Fibroblast of pulmonary artery (primary cell): ENCODE data around the gene MAST4.
A peak's percentile ranks its signal among the peaks of the same experiment; 100 is the strongest.

Experiments
- DNase-seq: peaks from one replicate; pipeline ENCODE4 v3.0.0-alpha.2; 2010; ENCODE audit warnings: low read depth
- H3K4me3 ChIP-seq: replicated peaks from 2 replicates; pipeline ENCODE4 v1.5.1; 2011; ENCODE audit warnings: low read depth, mild to moderate bottlenecking, control low read depth, low read length, moderate library complexity
- TF ChIP-seq, protein P1 (sequence below): IDR thresholded peaks from 2 replicates; pipeline ENCODE4 v1.5.1; 2011; ENCODE audit warnings: mild to moderate bottlenecking, control low read depth, low read length, inconsistent platforms; ENCODE audit errors: missing control alignments

The MAST4 gene

DNA sequence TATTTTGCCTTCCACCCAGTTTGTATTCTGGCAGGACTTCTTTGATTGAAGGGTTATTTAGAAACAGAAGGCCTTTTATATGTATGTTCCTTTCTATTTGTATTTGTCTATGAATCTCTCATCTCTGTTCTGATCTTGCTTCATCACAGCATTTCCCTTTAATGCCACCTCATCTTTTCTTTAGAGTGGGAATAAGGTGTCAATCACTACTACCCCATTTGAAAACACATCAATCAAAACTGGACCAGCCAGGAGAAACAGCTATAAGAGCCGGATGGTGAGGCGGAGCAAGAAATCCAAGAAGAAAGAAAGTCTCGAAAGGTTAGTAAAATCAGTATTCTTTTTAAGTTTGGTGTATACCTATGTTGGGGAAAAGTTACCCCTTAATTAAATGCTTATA lies 564.1 kb downstream of the MAST4 start:
- DNase-seq, result no peak
- TF ChIP-seq, protein P1, sequence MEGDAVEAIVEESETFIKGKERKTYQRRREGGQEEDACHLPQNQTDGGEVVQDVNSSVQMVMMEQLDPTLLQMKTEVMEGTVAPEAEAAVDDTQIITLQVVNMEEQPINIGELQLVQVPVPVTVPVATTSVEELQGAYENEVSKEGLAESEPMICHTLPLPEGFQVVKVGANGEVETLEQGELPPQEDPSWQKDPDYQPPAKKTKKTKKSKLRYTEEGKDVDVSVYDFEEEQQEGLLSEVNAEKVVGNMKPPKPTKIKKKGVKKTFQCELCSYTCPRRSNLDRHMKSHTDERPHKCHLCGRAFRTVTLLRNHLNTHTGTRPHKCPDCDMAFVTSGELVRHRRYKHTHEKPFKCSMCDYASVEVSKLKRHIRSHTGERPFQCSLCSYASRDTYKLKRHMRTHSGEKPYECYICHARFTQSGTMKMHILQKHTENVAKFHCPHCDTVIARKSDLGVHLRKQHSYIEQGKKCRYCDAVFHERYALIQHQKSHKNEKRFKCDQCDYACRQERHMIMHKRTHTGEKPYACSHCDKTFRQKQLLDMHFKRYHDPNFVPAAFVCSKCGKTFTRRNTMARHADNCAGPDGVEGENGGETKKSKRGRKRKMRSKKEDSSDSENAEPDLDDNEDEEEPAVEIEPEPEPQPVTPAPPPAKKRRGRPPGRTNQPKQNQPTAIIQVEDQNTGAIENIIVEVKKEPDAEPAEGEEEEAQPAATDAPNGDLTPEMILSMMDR, result no peak
- H3K4me3 ChIP-seq, result no peak overlapping the region

DNA sequence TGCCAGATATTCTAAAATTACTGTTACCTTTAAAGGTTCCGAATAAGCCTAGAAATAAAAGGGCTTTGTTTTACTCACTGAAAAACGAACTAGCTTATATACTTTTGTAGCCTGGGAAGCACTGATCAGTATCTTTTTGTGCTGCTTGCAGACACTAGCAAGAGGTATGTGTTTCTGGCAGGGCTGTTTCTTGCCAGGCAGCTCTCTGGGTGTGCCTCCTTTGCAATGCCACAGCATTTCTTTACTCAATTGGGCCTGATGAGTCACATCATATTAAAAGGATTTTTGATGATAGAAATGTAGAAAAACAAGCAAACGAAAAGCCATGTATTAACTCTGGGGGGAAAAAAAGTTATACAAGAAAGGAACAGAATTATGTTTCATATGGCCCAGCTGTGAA lies 564.8 kb downstream of the MAST4 start:
- TF ChIP-seq, protein P1, result no peak
- peak; percentile 60 for DNase-seq
- no peak overlapping the region for H3K4me3 ChIP-seq

DNA sequence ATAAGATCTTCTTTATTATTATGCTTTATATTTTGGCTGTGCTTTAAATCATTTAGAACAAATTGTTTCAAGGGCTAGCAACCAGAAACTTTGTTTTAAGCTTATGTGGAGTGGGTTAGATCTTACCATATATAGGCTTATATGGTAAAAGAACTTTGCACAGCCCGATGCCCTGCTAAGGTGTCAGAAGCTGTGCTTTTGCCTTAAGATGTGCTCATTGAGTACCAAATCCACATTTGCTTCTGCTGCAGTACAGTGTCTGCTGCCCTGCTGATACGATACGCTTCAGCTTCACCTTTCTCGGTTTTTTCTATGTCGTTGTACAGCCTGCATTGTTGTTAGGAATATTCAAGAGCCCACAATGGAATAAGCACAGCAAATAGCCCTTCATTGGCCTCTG lies 565.6 kb downstream of the MAST4 start:
- DNase-seq, result no peak
- H3K4me3 ChIP-seq, result no peak overlapping the region
- TF ChIP-seq, protein P1, result no peak

DNA sequence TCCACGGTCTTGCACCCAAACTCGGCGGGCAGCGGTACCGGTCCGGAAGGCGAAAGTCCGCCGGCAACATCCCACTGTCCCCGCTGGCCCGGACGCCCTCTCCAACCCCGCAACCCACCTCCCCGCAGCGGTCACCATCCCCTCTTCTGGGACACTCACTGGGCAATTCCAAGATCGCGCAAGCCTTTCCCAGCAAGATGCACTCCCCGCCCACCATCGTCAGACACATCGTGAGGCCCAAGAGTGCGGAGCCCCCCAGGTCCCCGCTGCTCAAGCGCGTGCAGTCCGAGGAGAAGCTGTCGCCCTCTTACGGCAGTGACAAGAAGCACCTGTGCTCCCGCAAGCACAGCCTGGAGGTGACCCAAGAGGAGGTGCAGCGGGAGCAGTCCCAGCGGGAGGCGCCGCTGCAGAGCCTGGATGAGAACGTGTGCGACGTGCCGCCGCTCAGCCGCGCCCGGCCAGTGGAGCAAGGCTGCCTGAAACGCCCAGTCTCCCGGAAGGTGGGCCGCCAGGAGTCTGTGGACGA lies 567.1 kb downstream of the MAST4 start:
- no peak overlapping the region for H3K4me3 ChIP-seq
- TF ChIP-seq, protein P1, result no peak
- DNase-seq, result no peak

DNA sequence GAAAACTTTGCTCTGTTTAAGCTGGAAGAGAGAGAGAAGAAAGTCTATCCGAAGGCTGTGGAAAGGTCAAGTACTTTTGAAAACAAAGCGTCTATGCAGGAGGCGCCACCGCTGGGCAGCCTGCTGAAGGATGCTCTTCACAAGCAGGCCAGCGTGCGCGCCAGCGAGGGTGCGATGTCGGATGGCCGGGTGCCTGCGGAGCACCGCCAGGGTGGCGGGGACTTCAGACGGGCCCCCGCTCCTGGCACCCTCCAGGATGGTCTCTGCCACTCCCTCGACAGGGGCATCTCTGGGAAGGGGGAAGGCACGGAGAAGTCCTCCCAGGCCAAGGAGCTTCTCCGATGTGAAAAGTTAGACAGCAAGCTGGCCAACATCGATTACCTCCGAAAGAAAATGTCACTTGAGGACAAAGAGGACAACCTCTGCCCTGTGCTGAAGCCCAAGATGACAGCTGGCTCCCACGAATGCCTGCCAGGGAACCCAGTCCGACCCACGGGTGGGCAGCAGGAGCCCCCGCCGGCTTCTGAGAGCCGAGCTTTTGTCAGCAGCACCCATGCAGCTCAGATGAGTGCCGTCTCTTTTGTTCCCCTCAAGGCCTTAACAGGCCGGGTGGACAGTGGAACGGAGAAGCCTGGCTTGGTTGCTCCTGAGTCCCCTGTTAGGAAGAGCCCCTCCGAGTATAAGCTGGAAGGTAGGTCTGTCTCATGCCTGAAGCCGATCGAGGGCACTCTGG lies 567.8 kb downstream of the MAST4 start:
- no peak for DNase-seq
- TF ChIP-seq, protein P1, result no peak
- H3K4me3 ChIP-seq, result no peak overlapping the region

DNA sequence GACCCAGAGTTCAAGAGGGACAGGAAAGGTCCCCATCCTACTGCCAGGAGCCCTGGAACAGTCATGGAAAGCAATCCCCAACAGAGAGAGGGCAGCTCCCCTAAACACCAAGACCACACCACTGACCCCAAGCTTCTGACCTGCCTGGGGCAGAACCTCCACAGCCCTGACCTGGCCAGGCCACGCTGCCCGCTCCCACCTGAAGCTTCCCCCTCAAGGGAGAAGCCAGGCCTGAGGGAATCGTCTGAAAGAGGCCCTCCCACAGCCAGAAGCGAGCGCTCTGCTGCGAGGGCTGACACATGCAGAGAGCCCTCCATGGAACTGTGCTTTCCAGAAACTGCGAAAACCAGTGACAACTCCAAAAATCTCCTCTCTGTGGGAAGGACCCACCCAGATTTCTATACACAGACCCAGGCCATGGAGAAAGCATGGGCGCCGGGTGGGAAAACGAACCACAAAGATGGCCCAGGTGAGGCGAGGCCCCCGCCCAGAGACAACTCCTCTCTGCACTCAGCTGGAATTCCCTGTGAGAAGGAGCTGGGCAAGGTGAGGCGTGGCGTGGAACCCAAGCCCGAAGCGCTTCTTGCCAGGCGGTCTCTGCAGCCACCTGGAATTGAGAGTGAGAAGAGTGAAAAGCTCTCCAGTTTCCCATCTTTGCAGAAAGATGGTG lies 568.8 kb downstream of the MAST4 start:
- DNase-seq, result no peak
- TF ChIP-seq, protein P1, result no peak
- H3K4me3 ChIP-seq, result no peak overlapping the region
